GM20000 (cell line): ENCODE measurements around the gene UBTD1.

Experiments used
- DNase-seq: peaks from one replicate; pipeline ENCODE4 v3.0.0; 2012; ENCODE audit warnings: low spot score
- TF ChIP-seq, protein P1 (sequence below): IDR thresholded peaks from 2 replicates; pipeline ENCODE4 v1.5.1; 2012; ENCODE audit warnings: mild to moderate bottlenecking, control low read depth; ENCODE audit errors: extremely low read depth, missing control alignments

The UBTD1 gene

DNA sequence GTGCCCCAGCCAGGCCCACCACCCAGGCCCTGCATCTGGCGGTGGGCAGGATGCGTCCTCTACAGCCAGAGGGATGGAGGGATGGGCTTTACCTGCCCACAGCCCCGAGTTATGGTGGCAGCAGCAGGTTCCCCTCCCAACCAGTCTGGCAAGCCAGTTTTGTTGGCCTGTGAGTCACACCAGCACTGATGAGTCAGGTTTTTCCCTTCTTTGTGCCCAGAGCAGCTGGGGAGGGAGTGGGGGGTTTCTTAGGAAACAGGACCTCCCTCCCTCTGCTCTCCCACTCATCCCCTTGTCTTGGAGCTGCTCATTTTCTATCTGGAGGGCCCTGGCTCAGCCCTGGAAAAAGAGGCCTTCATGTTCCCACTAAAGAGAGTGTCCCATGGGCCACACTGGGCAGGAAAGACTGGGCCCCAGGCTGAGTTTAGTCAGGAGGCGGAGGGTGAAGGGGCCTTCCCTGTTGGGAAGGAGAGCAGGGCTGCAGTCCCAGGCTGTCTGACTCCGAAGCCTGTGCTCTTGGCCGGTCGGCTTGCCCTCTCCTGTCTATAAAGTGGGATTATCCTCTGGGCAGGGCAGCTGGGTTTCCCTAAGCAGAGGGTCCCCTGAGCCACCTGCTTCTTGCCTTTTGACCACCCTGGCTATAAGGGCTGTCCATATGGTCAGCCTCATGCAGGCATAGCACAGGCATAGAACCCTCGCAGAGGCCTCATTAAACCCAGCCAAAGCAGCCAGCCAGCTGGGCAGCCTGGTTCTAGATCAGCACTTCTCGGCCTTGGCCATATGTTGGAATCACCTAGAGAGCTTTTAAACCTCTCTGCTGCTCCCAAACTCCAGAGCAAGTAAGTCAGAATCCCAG lies 43.7 kb downstream of the UBTD1 start:
- no peak for DNase-seq

DNA sequence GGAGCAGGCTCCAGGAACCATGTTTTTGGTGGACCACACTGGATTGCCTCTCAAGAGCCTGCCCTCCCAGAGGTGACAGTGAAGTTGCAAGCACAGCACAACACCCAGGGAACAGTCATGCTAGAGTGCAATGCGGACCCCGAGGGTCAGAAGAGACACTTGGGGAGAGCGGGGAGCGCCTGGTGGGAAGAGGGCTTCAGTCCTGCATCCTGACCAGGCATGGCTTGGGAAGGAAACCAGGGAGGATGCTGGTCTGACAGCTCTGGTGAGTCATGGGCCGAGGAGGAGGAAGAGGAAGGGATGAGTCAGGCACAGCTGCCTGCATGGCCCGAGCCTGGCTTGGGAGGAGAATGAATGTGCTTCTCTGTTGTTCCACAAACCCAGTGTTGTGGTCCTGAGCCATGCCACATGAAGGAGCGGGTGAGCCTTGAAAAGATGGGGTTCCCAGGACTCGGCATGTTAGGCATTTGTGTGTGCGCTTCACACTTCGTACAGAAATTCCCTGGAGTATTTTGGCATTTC lies 44.4 kb downstream of the UBTD1 start:
- no peak for DNase-seq
- TF ChIP-seq, protein P1, sequence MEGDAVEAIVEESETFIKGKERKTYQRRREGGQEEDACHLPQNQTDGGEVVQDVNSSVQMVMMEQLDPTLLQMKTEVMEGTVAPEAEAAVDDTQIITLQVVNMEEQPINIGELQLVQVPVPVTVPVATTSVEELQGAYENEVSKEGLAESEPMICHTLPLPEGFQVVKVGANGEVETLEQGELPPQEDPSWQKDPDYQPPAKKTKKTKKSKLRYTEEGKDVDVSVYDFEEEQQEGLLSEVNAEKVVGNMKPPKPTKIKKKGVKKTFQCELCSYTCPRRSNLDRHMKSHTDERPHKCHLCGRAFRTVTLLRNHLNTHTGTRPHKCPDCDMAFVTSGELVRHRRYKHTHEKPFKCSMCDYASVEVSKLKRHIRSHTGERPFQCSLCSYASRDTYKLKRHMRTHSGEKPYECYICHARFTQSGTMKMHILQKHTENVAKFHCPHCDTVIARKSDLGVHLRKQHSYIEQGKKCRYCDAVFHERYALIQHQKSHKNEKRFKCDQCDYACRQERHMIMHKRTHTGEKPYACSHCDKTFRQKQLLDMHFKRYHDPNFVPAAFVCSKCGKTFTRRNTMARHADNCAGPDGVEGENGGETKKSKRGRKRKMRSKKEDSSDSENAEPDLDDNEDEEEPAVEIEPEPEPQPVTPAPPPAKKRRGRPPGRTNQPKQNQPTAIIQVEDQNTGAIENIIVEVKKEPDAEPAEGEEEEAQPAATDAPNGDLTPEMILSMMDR = no peak

More for the DNA sequence above, 43.7 kb downstream of the UBTD1 start:
- TF ChIP-seq, protein P1 = no peak

DNA sequence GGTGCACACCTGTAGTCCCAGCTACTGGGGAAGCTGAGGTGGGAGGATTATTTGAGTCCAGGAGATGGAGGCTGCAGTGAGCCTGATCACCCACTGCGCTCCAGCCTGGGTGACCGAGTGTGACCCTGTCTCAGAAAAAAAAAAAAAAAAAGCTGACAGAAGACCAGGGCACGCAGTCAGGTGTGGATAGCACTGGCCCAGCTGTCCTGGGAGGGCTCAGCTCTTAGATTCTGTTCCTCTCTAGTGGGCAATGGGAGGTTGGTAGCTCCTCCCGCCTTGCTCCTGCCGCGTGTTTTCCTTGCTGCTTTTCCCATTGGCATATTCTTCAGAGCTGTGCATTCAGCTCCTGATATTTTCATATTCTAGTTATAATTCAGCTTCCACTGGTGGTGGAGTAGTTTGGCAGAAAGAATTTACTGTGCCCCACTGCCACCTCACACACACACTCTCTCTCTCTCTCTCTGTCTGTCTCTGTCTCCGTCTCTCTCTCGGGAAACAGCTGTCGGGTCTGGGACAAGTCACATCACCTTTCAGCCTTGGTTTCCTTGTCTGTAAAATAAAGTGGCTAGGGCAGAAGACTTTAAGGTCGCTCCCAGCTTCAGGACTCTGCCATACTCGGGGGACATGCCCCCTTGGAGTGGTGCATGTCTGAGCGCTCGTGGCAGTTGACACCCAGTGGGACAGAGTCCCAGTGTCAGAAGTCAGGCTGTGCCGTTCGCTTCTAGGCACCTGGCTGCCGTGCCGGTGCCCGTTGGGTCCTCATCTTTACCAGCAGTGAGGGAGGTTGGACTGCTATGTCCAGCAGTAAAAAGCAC lies 47.9 kb downstream of the UBTD1 start:
- no peak for DNase-seq
- TF ChIP-seq, protein P1 = no peak

DNA sequence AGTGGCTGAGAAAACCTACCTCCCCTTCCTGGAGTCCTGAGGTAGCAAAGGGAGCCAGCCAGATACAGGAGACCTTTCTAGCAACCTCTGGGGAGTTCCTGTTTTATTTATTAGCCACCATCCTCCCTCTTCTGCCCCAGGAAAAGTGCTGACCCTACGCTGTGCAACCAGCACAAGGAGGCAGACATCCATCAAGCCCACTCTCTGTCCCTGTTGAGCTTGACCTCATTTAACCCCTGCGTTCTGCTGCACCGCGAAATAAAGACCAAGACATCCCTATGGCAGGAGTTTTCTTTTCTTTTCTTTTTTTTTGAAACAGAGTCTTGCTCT lies 48.5 kb downstream of the UBTD1 start:
- no peak for DNase-seq
- TF ChIP-seq, protein P1 = no peak

DNA sequence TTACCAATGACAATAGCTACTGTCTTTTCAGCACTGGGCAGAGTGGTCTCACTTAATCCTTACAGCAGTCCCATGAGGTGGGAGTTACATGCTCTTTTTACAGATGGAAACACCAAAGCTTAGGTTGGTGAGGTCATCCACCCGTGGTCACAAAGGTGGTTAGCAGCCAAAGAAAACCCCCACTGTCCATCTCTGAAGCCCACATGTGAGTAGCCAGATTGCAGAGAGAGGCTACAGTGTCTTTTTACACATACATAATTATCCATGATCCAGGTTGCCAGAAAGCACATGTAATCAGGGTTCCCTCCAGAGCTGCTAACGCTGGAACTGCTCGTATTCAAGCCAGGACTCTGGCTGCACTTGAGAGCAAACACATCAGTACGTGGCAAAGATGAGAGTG lies 49.2 kb downstream of the UBTD1 start:
- TF ChIP-seq, protein P1 = no peak
- no peak for DNase-seq

DNA sequence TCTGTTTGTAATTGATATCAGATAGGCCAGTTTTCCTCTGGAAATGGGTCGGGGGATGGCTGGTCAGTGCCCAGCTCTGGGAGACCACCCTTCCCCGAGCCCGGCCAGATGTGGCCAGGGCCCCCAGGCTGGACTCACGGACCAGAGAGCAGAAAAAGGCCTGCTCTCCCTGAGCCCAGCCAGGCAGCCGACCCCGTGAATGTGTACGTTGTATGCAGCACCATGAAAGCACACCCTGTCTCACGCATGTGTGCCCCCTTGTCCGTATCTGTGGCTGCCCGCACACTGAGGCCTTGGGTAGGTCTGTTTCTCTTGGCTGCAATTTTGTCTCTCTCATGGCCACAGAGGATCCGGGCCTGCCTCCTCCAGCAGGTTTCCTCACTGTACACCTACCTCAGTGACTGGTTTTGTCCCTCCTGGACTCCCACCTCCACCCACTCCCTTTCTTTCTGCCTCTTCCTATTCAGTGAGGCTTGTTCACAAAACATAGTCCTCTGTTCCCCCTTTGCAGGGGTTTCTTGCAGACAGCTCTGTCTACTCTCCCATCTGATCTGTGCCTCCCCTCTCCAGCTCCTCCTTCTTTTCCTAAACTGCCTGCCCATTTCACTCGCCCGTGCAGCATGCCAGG lies 50.2 kb downstream of the UBTD1 start:
- TF ChIP-seq, protein P1 = no peak
- DNase-seq = no peak
